Stimulated activated CD8-positive, alpha-beta memory T cell treated with anti-CD3 and anti-CD28 coated beads, Interleukin-12 subunit alpha, Interleukin-12 subunit beta, amount 100 ng/mL, for 24 hours (primary cell): ENCODE measurements around the gene HAUS6.
"Not testable (repeated sequence)": the region's sequence is repeated elsewhere in the genome, so short reads cannot be mapped to it uniquely, and the experiment has no call there.

ENCODE experiments used
- DNase-seq: peaks from one replicate; pipeline ENCODE4 v3.0.0-alpha.2; 2020; ENCODE audit errors: extremely low read depth

The HAUS6 gene

GRCh38 chr9:19102631-19103345 is at the start of gene HAUS6:
Gene HAUS6, minus strand, starts transcription at chr9:19102904. Its CDS starts 253 bp downstream, at chr9:19102651.
- DNase-seq, result peak; percentile 64

- not testable (repeated sequence) for DNase-seq
These were observed 49.4 kb upstream of the HAUS6 start for GRCh38 chr9:19152160-19152498.

GRCh38 chr9:19151425-19152159 is 48.9 kb upstream of the HAUS6 start:
- no peak for DNase-seq

GRCh38 chr9:19149230-19149629 is 46.5 kb upstream of the HAUS6 start:
- DNase-seq, result no peak

- DNase-seq, result no peak
These were observed 45.5 kb upstream of the HAUS6 start for GRCh38 chr9:19148187-19148586.

GRCh38 chr9:19146441-19147024 is 43.8 kb upstream of the HAUS6 start:
- no peak for DNase-seq

- DNase-seq, result no peak
These were observed 43.2 kb upstream of the HAUS6 start for GRCh38 chr9:19145881-19146280.

GRCh38 chr9:19140259-19140658 is 37.6 kb upstream of the HAUS6 start:
- DNase-seq, result no peak

- DNase-seq, result no peak
These were observed 35.4 kb upstream of the HAUS6 start for GRCh38 chr9:19138084-19138483.

- no peak for DNase-seq
These were observed 34.6 kb upstream of the HAUS6 start for GRCh38 chr9:19137282-19137681.

- DNase-seq, result no peak
These were observed 33.4 kb upstream of the HAUS6 start for GRCh38 chr9:19136129-19136528.

GRCh38 chr9:19133549-19134345 is 31.0 kb upstream of the HAUS6 start:
- DNase-seq, result no peak

GRCh38 chr9:19130436-19130835 is 27.7 kb upstream of the HAUS6 start:
- DNase-seq, result no peak

GRCh38 chr9:19127871-19128500 is 25.3 kb upstream of the HAUS6 start:
- no peak for DNase-seq

GRCh38 chr9:19124430-19124793 is 21.7 kb upstream of the HAUS6 start:
- no peak for DNase-seq

- no peak for DNase-seq
These were observed 19.9 kb upstream of the HAUS6 start for GRCh38 chr9:19122490-19123042.

- DNase-seq, result no peak
These were observed 18.2 kb upstream of the HAUS6 start for GRCh38 chr9:19120877-19121276.

- no peak for DNase-seq
These were observed 17.2 kb upstream of the HAUS6 start for GRCh38 chr9:19119801-19120440.

- no peak for DNase-seq
These were observed 16.5 kb upstream of the HAUS6 start for GRCh38 chr9:19119246-19119645.

GRCh38 chr9:19117039-19117716 is 14.5 kb upstream of the HAUS6 start:
- no peak for DNase-seq
